Fibroblast of lung (primary cell): ENCODE data around the gene TCF4. TPM values are rescaled to one million over a fixed set of nuclear protein-coding genes. Genes with fewer than 3 reads are reported as not detected.

Experiments
- DNase-seq, 2 donors: peaks; one replicate each; pipeline versions ENCODE4 v3.0.0 to v3.0.0-alpha.2; 2010; ENCODE audit warnings: low read depth in 2 of 2
- H2AFZ ChIP-seq: 2 replicates; pipeline ENCODE4 v1.5.1; 2012; ENCODE audit warnings: low read length, control low read depth, inconsistent platforms
- H3K27ac ChIP-seq: 2 replicates; pipeline ENCODE4 v1.5.1; 2011; ENCODE audit warnings: low read length, control low read depth; ENCODE audit not compliant: insufficient read depth
- H3K27me3 ChIP-seq: 2 replicates; pipeline ENCODE4 v1.5.1; 2011; ENCODE audit warnings: mild to moderate bottlenecking, low read length; ENCODE audit not compliant: control insufficient read depth, insufficient read depth
- H3K36me3 ChIP-seq: 2 replicates; pipeline ENCODE4 v1.5.1; 2011; ENCODE audit warnings: low read length; ENCODE audit not compliant: control insufficient read depth, insufficient read depth
- H3K4me1 ChIP-seq: 2 replicates; pipeline ENCODE4 v1.5.1; 2011; ENCODE audit warnings: low read length; ENCODE audit not compliant: control insufficient read depth, insufficient read depth; ENCODE audit errors: extremely low read depth
- H3K4me2 ChIP-seq: 2 replicates; pipeline ENCODE4 v1.5.1; 2011; ENCODE audit warnings: low read length, control low read depth; ENCODE audit not compliant: insufficient read depth; ENCODE audit errors: extremely low read depth
- H3K4me3 ChIP-seq, 4 experiments: fragments of 200-600 bp in 1 of 4; sonication (generic) in 1 of 4; replicated peaks in 1 of 4; 2 replicates each; pipeline ENCODE4 v1.5.1; 2011 to 2016; ENCODE audit warnings: low read length in 4 of 4, low read depth in 3 of 4, mild to moderate bottlenecking in 3 of 4, control low read depth in 2 of 4, inconsistent platforms in 1 of 4, mixed read lengths in 1 of 4; ENCODE audit not compliant: insufficient read depth in 1 of 4; ENCODE audit errors: control extremely low read depth in 1 of 4
- H3K79me2 ChIP-seq: 2 replicates; pipeline ENCODE4 v1.5.1; 2012; ENCODE audit warnings: mild to moderate bottlenecking, low read length, inconsistent platforms; ENCODE audit not compliant: control insufficient read depth, insufficient read depth
- H3K9ac ChIP-seq: 2 replicates; pipeline ENCODE4 v1.5.1; 2011; ENCODE audit warnings: mild to moderate bottlenecking, low read length, control low read depth; ENCODE audit not compliant: insufficient read depth
- H3K9me3 ChIP-seq: 2 replicates; pipeline ENCODE4 v1.5.1; 2012; ENCODE audit warnings: low read depth, low read length; ENCODE audit not compliant: control insufficient read depth, insufficient read depth
- H4K20me1 ChIP-seq: 2 replicates; pipeline ENCODE4 v1.5.1; 2011; ENCODE audit warnings: low read length; ENCODE audit not compliant: control insufficient read depth, insufficient read depth; ENCODE audit errors: extremely low read depth
- CTCF ChIP-seq, 2 donors: IDR thresholded peaks in 1 of 2; conservative IDR thresholded peaks in 1 of 2; 1 replicate in 1 of 2; 2 replicates in 1 of 2; pipeline ENCODE4 v1.5.1; 2011 to 2012; ENCODE audit warnings: low read length in 2 of 2, control low read depth in 1 of 2, inconsistent platforms in 1 of 2, low read depth in 1 of 2, mild to moderate bottlenecking in 1 of 2
- EZH2 ChIP-seq: IDR thresholded peaks from 2 replicates; pipeline ENCODE4 v1.5.1; 2012; ENCODE audit warnings: low read length, control low read depth, mild to moderate bottlenecking; ENCODE audit errors: missing control alignments
- polyA plus RNA-seq, 2 donors: library from polyadenylated mRNA; depleted of rRNA in 1 of 2; stranded (reverse) in 1 of 2; unstranded in 1 of 2; fragments of >200 nt; gene quantifications; 2 replicates each; pipeline ENCODE4 v1.2.1, GENCODE V29; 2011 to 2012; ENCODE audit warnings: missing spikeins in 1 of 2
- total RNA-seq: library from RNA; depleted of rRNA; stranded (reverse); fragments of >200 nt; gene quantifications from 2 replicates; pipeline ENCODE4 v1.2.1, GENCODE V29; 2014

Gene TCF4
- total and polyA plus RNA-seq, 2 donors (not counting 1 experiment from before 2014, with no cell fraction given) = 48.9 to 57.6 TPM

GRCh38 chr18:55343396-55344073 lies 244.5 kb downstream of the TCF4 start:
- TF ChIP-seq CTCF (conservative IDR thresholded peaks at IDR 0.05 in 1 of 2, IDR thresholded peaks at IDR 0.05 in 1 of 2; ENCODE audit: low read depth in 1 of 2, low read length in 2 of 2) = peak; percentile 54 to 69
- TF ChIP-seq EZH2 = no peak
- H3K4me1 ChIP-seq = peaks cover 2% of the 10 kb centered on the region
- DNase-seq = peak; percentile 48 to 59
- H4K20me1 ChIP-seq = no peaks in the 10 kb centered on the region
- no peaks in the 10 kb centered on the region for H3K79me2 ChIP-seq
- no peak overlapping the region for H2AFZ ChIP-seq
- no peak overlapping the region for H3K4me2 ChIP-seq
- no peak overlapping the region for H3K9ac ChIP-seq
- no peak overlapping the region for H3K4me3 ChIP-seq
- H3K27me3 ChIP-seq = no peaks in the 10 kb centered on the region
- H3K9me3 ChIP-seq = no peaks in the 10 kb centered on the region
- H3K27ac ChIP-seq = no peak overlapping the region
- H3K36me3 ChIP-seq = no peaks in the 10 kb centered on the region

- no peaks in the 10 kb centered on the region for H3K27me3 ChIP-seq
- no peak overlapping the region for H3K4me2 ChIP-seq
- H2AFZ ChIP-seq = no peak overlapping the region
- no peaks in the 10 kb centered on the region for H3K9me3 ChIP-seq
- peaks cover 3% of the 10 kb centered on the region for H3K4me1 ChIP-seq
- no peak overlapping the region for H3K9ac ChIP-seq
- no peak overlapping the region for H3K27ac ChIP-seq
- TF ChIP-seq CTCF (conservative IDR thresholded peaks at IDR 0.05 in 1 of 2, IDR thresholded peaks at IDR 0.05 in 1 of 2; ENCODE audit: low read depth in 1 of 2, low read length in 2 of 2) (no peak), EZH2 (no peak)
- H3K36me3 ChIP-seq = no peaks in the 10 kb centered on the region
- H3K79me2 ChIP-seq = no peaks in the 10 kb centered on the region
- no peak for DNase-seq
- H3K4me3 ChIP-seq = no peak overlapping the region
- no peaks in the 10 kb centered on the region for H4K20me1 ChIP-seq
Measured at GRCh38 chr18:55340998-55341397, 247.0 kb downstream of the TCF4 start.

GRCh38 chr18:55339990-55340389 lies 248.0 kb downstream of the TCF4 start:
- H3K4me2 ChIP-seq = no peak overlapping the region
- no peaks in the 10 kb centered on the region for H3K36me3 ChIP-seq
- H3K9me3 ChIP-seq = no peaks in the 10 kb centered on the region
- DNase-seq = no peak
- peaks cover 3% of the 10 kb centered on the region for H3K4me1 ChIP-seq
- H2AFZ ChIP-seq = no peak overlapping the region
- no peaks in the 10 kb centered on the region for H3K79me2 ChIP-seq
- H4K20me1 ChIP-seq = no peaks in the 10 kb centered on the region
- no peak overlapping the region for H3K4me3 ChIP-seq
- no peaks in the 10 kb centered on the region for H3K27me3 ChIP-seq
- no peak for TF ChIP-seq EZH2
- no peak for TF ChIP-seq CTCF (conservative IDR thresholded peaks at IDR 0.05 in 1 of 2, IDR thresholded peaks at IDR 0.05 in 1 of 2; ENCODE audit: low read depth in 1 of 2, low read length in 2 of 2)
- no peak overlapping the region for H3K9ac ChIP-seq
- no peak overlapping the region for H3K27ac ChIP-seq
